GM15510 (cell line): ENCODE measurements around the gene LTB.
A peak's percentile ranks its signal among the peaks of the same experiment; 100 is the strongest.

ENCODE experiments used
- POLR2A ChIP-seq: IDR thresholded peaks from 3 replicates; pipeline ENCODE4 v1.6.1; 2011; ENCODE audit warnings: borderline replicate concordance; ENCODE audit not compliant: insufficient read length; ENCODE audit errors: extremely low read depth

The LTB gene

DNA sequence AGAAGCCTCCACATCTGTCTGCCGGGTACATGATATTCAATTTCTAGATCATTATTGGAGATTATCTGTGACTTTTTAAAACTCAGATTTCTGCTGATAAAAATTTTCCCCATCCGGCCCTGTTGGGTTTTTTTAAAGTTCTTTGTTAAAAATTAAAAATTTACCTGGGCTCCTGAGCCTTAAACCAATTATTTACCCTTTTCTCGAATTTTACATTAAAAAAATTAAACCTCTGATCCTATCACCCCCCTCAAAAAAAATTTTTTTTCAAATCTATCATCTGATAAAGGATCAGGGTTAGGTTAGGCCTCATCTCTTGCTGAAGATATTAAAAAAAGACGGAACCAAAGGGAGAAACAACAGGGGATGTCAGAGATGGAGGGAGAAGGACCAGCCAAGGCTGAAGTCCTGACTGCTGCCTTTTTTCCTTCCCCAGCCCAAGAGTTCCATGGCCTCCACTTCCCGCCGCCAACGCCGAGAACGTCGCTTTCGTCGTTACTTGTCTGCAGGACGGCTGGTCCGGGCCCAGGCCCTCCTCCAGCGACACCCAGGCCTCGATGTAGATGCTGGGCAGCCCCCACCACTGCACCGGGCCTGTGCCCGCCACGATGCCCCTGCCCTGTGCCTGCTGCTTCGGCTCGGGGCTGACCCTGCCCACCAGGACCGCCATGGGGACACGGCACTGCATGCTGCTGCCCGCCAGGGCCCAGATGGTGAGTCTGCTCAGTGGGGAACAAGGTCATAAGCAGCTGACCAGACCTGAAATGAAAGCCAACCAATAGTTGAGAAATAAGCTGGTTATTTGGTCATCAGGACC lies 34.3 kb downstream of the LTB start:
- TF ChIP-seq POLR2A: no peak

DNA sequence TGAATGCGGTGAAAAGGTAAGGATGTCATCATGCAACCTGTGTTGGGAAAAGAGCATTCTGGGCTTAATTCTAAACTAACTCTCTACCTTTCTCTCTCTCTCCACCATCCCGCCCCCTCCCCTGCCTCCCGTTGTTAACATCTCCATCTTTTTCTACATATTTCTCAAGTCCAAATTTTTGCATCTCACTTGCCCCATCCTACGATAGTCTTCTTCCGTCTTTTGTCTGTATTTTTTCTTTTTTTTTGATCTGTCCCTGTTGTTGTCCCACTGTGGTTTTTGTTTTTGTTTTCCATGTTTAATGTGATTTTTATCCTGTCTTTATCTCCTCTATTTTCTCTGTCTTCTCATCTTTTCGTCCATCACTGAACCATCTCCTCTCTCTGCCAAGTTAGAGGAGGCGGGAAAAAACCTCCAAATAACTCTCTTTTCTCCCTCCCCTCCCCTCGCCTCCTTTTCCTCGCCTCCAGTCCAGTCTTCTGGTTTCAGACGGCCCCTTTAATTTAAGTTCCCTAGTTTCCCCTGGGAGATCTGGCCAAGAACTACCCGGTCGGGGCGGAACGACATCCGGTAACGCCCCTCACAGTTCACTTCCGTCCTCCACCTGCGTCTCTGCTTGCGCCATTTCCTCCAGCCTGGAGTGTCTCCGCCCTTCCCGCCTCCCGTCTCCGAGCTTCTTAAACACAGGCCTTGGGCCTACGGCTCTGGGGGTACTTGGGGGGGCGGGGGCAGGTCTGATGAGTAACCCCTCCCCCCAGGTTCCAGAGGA lies 35.1 kb downstream of the LTB start, which contains the start of gene NFKBIL1:
TSS of gene NFKBIL1 (plus strand) at position 651 of the 769 bp plus-strand sequence. CDS start at position 738, 87 bp downstream.
- peak; percentile 58 for TF ChIP-seq POLR2A

DNA sequence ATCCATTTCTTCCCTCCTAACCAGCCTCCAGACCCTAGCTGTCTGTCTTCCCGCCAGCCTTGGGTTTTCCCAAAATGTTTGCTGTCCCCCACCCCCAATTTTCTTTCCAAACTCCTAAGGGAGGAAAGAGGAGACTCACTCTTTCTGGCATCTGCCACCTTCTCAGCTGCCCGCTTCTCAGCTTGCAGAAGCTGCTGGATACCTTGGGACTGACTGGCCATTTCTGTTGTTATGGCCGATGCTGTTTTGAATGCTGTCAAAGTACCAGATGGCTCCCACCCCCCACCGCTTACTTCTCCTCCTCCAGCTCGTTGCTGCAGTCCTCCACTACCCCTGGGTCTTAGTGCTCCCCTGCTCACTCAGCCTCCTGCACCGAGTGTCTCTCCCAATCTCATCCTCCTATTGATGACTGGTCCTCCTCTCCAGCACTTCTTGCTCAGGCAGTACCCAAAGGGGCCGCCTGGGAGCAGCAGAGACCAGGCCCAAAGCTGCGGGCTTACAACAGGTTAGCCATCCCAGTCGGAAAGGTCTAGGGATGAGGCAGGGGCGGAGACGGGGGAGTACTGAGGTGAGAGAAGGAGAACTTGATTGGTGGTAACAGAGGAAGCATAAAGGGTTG lies 35.8 kb downstream of the LTB start, which contains the start of gene ATP6V1G2:
TSS of gene ATP6V1G2 (minus strand) at position 270 of the 619 bp plus-strand sequence. CDS start at position 221, 49 bp downstream.
- no peak for TF ChIP-seq POLR2A

DNA sequence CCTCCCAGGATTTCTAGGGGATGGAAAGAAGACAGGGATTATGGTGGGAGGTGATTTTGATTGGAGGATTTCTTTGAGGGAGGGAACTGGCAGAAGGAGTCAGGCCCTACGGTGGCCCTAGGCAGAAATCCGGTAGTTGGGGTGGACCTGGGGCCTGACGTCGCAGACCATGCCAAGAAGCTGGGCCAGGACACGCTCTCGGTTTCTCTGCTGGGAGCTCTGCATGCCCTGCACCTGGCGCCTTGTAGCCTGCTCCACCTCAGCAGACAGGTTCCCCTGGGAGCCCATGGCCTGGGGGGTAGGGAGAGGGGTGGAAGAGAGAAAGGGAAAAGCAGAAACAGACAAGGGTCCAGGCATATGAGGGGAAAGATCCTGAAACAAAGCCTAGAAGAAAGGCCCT lies 36.9 kb downstream of the LTB start:
- TF ChIP-seq POLR2A: no peak

DNA sequence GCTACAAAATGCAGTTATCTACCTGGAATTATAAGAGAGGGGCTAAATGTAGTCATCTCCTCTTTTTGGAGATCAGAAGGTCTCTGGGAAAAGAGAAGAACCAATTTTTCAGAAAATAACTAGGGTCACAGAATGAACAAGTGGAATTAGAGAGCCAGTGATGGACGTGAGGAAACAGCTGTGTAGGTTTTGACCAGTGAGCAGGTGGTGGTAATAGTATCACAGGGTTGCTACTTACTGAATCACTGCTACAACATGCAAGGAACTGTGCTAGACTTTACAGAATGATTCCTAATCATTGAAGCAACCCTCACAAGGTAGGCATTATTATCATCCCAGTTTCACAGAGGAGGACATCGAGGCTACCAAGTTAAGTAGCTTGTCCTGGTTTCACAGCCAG lies 37.5 kb downstream of the LTB start:
- no peak for TF ChIP-seq POLR2A

DNA sequence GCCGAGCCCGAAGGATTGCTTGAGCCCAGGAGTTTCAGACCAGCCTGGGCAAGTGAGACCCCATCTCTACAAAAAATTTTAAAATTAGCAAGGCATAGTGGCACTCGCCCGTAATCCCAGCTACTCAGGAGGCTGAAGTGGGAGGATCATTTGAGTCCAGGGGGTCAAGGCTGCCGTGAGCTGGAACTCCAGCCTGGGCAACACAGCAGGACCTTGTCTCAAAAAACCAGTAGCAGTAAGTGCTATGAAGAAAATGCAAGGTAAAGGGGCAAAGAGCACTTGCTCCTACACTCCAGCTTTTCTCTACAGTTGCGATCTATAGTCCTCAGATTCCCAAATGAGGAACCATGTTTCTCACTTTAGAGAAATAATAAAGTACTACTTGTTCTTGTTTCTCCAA lies 38.6 kb downstream of the LTB start:
- TF ChIP-seq POLR2A: no peak

DNA sequence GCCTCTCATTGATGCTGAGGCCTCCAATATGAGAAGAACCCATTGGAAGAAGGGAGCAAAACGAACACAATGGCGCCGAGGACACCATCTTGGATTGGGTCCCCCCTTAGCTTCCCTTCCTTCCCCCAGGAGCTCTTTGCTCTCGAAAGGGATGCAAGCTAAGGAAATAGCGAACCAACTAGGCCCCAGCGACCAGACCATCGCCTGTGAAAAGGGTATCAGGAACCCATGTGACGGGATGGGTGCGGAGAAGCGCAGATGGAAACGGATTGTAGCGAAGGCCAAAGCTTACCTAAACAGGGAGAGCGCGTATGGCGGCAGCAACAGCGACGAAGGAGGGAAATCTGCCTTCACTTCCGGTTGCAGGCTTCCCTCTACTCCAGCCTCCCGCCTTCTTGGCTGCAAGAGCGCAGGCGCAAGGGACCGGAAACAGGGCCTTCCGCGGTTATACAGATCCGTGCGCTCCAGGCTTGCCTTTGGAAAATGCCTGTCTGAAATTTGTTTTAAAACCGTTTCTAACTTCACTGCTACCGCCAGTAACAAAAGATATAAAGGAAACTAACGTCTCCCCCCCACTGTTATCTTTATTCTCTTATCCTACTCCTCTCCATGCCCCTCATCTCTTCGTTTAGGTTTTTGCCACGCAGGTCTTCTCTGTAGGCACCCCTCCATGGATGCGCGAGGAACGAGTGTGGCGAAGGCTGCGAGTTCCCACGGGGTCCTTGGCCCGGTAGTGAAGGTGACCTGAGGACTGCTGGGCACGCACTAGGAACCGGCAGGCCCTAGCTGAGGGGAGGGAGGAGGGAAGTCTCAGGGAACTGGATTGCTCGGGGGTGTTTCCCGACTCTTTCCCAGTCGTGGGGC lies 40.3 kb downstream of the LTB start, which contains the start of gene DDX39B:
TSS of gene DDX39B (minus strand) at position 346 of the 864 bp plus-strand sequence. CDS start 1,471 bp downstream, outside the sequence.
- peak; percentile 90 for TF ChIP-seq POLR2A

DNA sequence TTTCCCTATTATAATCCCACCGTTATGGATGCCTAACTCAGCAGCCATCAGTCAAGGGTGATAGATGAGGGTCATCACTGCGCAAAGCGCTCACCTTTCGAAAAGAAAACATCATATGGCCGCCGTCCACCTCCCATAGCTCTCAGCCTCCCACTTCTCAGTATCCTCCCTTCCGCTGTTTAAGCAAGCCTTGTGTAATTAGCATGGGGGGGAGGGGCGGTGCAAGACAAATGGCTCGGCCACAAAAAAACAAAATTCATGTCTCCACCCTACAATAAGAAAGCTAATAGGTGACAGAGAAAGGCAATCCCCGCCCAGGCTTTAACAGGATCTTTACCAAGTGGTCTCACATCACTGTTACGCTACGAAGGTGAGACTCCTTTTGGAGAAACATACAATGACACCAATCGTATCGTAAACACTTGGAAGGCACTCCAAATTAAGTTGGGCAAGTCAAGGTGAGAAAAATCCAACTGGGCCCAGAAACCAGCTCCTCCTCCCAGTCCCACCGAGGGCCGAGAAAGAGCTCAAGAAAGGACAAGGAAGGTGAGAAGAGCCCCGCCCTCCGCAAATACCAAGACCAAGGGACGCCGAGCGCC lies 41.1 kb downstream of the LTB start:
- TF ChIP-seq POLR2A: no peak

DNA sequence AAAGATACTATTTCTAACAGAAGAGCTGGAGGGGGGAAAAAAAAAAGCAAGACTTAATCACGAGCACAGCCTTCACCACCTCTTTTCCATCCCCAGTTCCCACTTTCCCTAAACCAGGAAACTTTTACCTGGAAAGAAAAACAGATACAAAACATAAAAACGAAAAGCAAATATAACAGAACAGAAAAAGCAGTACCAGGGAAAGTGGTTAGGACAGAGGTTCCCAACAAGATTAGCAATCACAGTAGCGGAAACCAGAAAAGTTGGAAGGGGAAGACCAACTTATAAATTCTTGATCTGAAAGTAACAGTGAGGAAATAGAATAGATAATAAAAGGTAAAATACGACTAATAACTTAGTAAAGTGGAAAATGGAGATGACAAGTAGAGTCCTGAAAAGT lies 41.6 kb downstream of the LTB start:
- no peak for TF ChIP-seq POLR2A

DNA sequence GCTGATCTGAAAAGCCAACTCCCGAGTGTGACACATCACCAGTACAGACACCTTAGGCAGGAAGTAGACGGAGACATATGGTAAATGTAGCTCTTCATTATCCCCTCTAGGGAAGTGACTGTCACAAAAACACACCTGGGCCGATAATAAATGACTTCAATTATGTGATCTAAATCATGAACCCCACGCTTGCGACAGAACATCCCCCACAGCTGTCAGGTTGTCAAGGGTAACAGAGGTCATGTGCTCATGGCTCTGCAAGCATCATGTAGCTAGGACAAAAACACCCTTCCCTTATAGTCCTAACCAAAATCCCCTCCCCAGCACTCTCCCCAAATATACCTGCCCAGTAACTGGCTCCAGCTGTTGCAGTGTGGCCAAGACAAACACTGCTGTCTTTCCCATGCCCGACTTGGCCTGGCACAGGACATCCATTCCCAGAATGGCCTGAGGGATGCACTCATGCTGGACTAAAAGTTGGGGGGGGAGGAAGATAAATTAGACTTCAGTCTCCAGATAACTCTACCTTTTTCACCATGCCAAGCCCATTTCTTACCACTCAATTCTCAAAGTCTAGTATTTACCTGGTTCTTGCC lies 43.3 kb downstream of the LTB start:
- TF ChIP-seq POLR2A: no peak

DNA sequence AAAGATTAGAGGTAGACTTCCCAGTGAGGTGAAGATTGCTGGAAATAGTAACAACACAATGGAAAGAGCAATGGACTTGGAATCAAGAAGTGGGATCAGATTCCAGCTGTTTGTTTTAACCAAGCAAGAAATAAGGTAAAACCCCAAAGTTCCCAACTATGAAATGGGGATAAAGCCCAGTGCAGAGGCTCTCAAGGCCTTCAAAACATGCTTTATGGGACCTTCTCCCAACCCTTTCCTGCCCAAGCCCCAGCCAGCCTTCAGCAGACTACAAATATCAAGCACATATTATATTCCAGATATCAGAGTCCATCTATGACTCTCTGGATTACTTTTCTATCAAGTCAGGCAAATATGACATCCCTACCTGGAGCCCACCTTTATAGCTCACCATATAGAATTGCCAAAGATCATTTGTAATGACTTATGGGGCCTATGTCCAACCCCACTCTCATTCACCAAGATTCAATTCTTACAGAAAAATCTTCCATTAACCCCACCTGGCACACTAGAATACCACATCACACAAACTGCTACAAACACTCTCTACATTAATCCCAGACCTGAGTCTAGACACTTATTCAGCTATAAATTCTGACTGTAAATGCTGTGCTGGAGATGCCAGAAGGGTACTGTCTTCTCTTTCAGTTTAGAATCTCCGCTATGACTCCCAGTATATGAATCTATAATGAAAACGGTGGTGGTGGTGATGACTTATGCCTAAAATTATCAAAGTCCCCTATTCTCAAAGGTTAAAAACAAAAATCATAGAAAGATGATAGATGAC lies 46.5 kb downstream of the LTB start:
- no peak for TF ChIP-seq POLR2A

DNA sequence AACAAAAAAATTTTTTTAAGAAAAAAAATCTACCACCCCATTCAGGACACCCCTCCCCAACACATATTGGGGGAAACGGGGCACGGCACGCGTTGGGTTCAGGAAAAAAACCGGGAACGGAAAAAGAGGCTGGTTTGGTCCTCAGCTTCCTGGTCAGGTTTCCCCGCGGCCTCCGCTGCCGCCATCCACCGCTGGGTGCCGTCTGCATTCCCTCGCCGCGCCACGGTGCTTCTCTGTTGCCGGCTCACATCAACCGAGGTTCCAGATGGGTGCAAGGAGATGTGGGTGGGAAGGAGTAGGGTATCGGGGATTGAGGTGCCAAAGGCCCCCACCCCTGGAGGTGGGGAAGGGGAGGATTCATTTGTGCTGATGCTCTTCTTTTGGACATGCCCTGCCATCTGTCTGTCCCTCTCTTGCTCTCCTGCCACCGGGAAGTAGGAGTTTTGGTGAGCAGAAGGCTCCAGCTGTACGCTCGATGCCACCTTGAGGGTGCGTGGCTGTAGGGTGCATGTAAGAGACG lies 47.6 kb downstream of the LTB start:
- no peak for TF ChIP-seq POLR2A
